SK-N-SH (cell line): ENCODE results near the gene PAXIP1. TPM values are rescaled to one million over a fixed set of nuclear protein-coding genes. Genes with fewer than 3 reads are reported as not detected.

ENCODE experiments used
- CTCF ChIA-PET: fragments of 300-600, 350-600 bp; formaldehyde crosslinking; extraction: SDS; loops from one replicate; lab custom pipeline; 2021; lab: Yijun Ruan, JAX
- POLR2A ChIA-PET: fragments of 350-600 bp; sonication (Branson Sonifier 250); formaldehyde crosslinking; extraction: SDS; loops from one replicate; lab custom pipeline; 2020; ENCODE audit warnings: antibody characterized with exemption, inconsistent platforms; lab: Yijun Ruan, JAX
- DNase-seq: peaks from one replicate; pipeline ENCODE4 v3.0.0; 2012
- H2AFZ ChIP-seq: fragments of 200-600 bp; sonication (generic); 2 replicates; pipeline ENCODE4 v1.8.1; 2016; ENCODE audit warnings: antibody characterized with exemption, mild to moderate bottlenecking, low read depth
- H3F3A ChIP-seq: fragments of 200-600 bp; sonication (generic); replicated peaks from 2 replicates; pipeline ENCODE3; 2016; ENCODE audit warnings: antibody characterized with exemption, mild to moderate bottlenecking; ENCODE audit not compliant: insufficient read depth
- H3K27ac ChIP-seq, 2 experiments: fragments of 200-500 bp in 1 of 2; fragments of 200-600 bp in 1 of 2; sonication (Bioruptor generic) in 1 of 2; sonication (generic), shearing (Covaris generic) in 1 of 2; 2 replicates each; pipeline versions ENCODE4 v1.5.1 to v1.6.1; 2014 to 2016; ENCODE audit warnings: low read depth in 2 of 2, inconsistent platforms in 1 of 2, low read length in 1 of 2, mild to moderate bottlenecking in 1 of 2, mixed read lengths in 1 of 2
- H3K27me3 ChIP-seq: fragments of 200-600 bp; sonication (generic), shearing (Covaris generic); 2 replicates; pipeline ENCODE4 v1.6.1; 2016; ENCODE audit warnings: mixed run types; ENCODE audit not compliant: insufficient read depth
- H3K36me3 ChIP-seq, 2 experiments: fragments of 200-500 bp in 1 of 2; fragments of 200-600 bp in 1 of 2; sonication (Bioruptor generic) in 1 of 2; sonication (generic) in 1 of 2; replicated peaks in 1 of 2; 2 replicates each; pipeline versions ENCODE3 to v1.5.1; 2014 to 2016; ENCODE audit warnings: low read length in 1 of 2, mild to moderate bottlenecking in 1 of 2; ENCODE audit not compliant: insufficient read depth in 2 of 2, control insufficient read depth in 1 of 2
- H3K4me1 ChIP-seq, 2 experiments: fragments of 200-500 bp in 1 of 2; fragments of 200-600 bp in 1 of 2; sonication (Bioruptor generic) in 1 of 2; sonication (generic), shearing (Covaris generic) in 1 of 2; 2 replicates each; pipeline versions ENCODE4 v1.5.1 to v1.6.1; 2014 to 2016; ENCODE audit warnings: low read depth in 1 of 2, low read length in 1 of 2, mixed run types in 1 of 2; ENCODE audit not compliant: insufficient read depth in 2 of 2, control insufficient read depth in 1 of 2
- H3K4me2 ChIP-seq: fragments of 200-600 bp; sonication (generic), shearing (Covaris generic); 2 replicates; pipeline ENCODE4 v1.6.1; 2017; ENCODE audit warnings: mixed run types
- H3K4me3 ChIP-seq, 2 experiments: fragments of 200-500 bp in 1 of 2; fragments of 200-600 bp in 1 of 2; sonication (Bioruptor generic) in 1 of 2; sonication (generic), shearing (Covaris generic) in 1 of 2; 2 replicates each; pipeline versions ENCODE4 v1.5.1 to v1.8.1; 2014 to 2016; ENCODE audit warnings: low read depth in 2 of 2, inconsistent platforms in 1 of 2, low read length in 1 of 2, mild to moderate bottlenecking in 1 of 2, mixed read lengths in 1 of 2, moderate library complexity in 1 of 2
- H3K79me2 ChIP-seq: fragments of 200-600 bp; sonication (generic); 2 replicates; pipeline ENCODE4 v1.8.1; 2017; ENCODE audit warnings: mild to moderate bottlenecking; ENCODE audit not compliant: insufficient read depth
- H3K9ac ChIP-seq: fragments of 200-600 bp; sonication (generic); 2 replicates; pipeline ENCODE4 v1.6.1; 2017; ENCODE audit warnings: mixed run types
- H3K9me2 ChIP-seq: fragments of 200-600 bp; sonication (generic); 2 replicates; pipeline ENCODE4 v1.6.1; 2017; ENCODE audit warnings: mixed run types
- H3K9me3 ChIP-seq: fragments of 200-600 bp; sonication (generic); 2 replicates; pipeline ENCODE4 v1.6.1; 2017; ENCODE audit warnings: mixed run types, mild to moderate bottlenecking, moderate library complexity
- H4K20me1 ChIP-seq: fragments of 200-600 bp; sonication (generic); 2 replicates; pipeline ENCODE4 v1.6.1; 2017; ENCODE audit warnings: mild to moderate bottlenecking, mixed run types; ENCODE audit not compliant: insufficient read depth
- CHD2 ChIP-seq: fragments of 150-350 bp; IDR thresholded peaks from 2 replicates; pipeline ENCODE4 v1.6.1; 2018; ENCODE audit warnings: low read length; ENCODE audit not compliant: partially characterized antibody
- CTCF ChIP-seq: fragments of 200-600 bp; sonication (generic); IDR thresholded peaks from 2 replicates; pipeline ENCODE4 v1.6.1; 2017; ENCODE audit warnings: antibody characterized with exemption, mild to moderate bottlenecking, moderate library complexity
- EP300 ChIP-seq, 2 experiments: IDR thresholded peaks; 2 replicates each; pipeline versions ENCODE4 v1.4.0 to v1.6.1; 2012; ENCODE audit warnings: borderline replicate concordance in 1 of 2, low read depth in 1 of 2, low read length in 1 of 2
- EZH2phosphoT487 ChIP-seq: fragments of 200-600 bp; sonication (generic); IDR thresholded peaks from 2 replicates; pipeline ENCODE4 v1.6.1; 2017; ENCODE audit warnings: low read depth, mixed run types, mild to moderate bottlenecking, antibody characterized with exemption, moderate library complexity, borderline replicate concordance
- FOXJ3 ChIP-seq: sonication (generic); formaldehyde crosslinking; IDR thresholded peaks from 2 replicates; pipeline ENCODE4 v1.5.1; 2020; ENCODE audit warnings: mild to moderate bottlenecking, missing genetic modification reagents
- GATA2 ChIP-seq: sonication (generic); formaldehyde crosslinking; IDR thresholded peaks from 2 replicates; pipeline ENCODE4 v1.5.0; 2020; ENCODE audit warnings: mild to moderate bottlenecking, missing genetic modification reagents
- IRF3 ChIP-seq: fragments of 150-350 bp; IDR thresholded peaks from 2 replicates; pipeline ENCODE4 v1.6.1; 2016; ENCODE audit warnings: mild to moderate bottlenecking, low read depth, low read length
- JUND ChIP-seq: IDR thresholded peaks from 2 replicates; pipeline ENCODE4 v1.4.0; 2012
- MAX ChIP-seq: IDR thresholded peaks from 2 replicates; pipeline ENCODE4 v1.4.0; 2012; ENCODE audit warnings: low read depth
- MEF2A ChIP-seq: IDR thresholded peaks from 2 replicates; pipeline ENCODE4 v1.4.0; 2012; ENCODE audit warnings: low read depth, borderline replicate concordance
- MXI1 ChIP-seq: IDR thresholded peaks from 2 replicates; pipeline ENCODE4 v1.6.1; 2012; ENCODE audit warnings: mild to moderate bottlenecking, low read depth, low read length, improper control_type of control experiment
- NFIC ChIP-seq: IDR thresholded peaks from 2 replicates; pipeline ENCODE4 v1.4.0; 2012; ENCODE audit warnings: borderline replicate concordance
- NRF1 ChIP-seq: IDR thresholded peaks from 2 replicates; pipeline ENCODE4 v1.6.1; 2012; ENCODE audit warnings: low read depth, mild to moderate bottlenecking, low read length
- RCOR1 ChIP-seq: fragments of 150-350 bp; IDR thresholded peaks from 2 replicates; pipeline ENCODE4 v1.6.1; 2017; ENCODE audit warnings: antibody characterized with exemption, low read length
- RFX5 ChIP-seq: IDR thresholded peaks from 2 replicates; pipeline ENCODE4 v1.6.1; 2012; ENCODE audit warnings: mild to moderate bottlenecking, improper control_type of control experiment, low read length
- RXRA ChIP-seq: IDR thresholded peaks from 2 replicates; pipeline ENCODE4 v1.4.0; 2012; ENCODE audit warnings: low read depth, mild to moderate bottlenecking, borderline replicate concordance
- SIN3A ChIP-seq: IDR thresholded peaks from 2 replicates; pipeline ENCODE4 v1.6.1; 2012; ENCODE audit warnings: low read depth, mild to moderate bottlenecking, low read length, moderate library complexity, borderline replicate concordance
- TCF12 ChIP-seq: IDR thresholded peaks from 2 replicates; pipeline ENCODE4 v1.4.0; 2012
- USF2 ChIP-seq: fragments of 150-350 bp; IDR thresholded peaks from 2 replicates; pipeline ENCODE4 v1.6.1; 2017; ENCODE audit warnings: antibody characterized with exemption, low read length, low read depth, borderline replicate concordance
- WGBS: methylation state at CpG from one replicate; pipeline ENCODE4 v1.1.6; 2017; ENCODE audit warnings: low lambda C conversion rate; 5-methylcytosine and 5-hydroxymethylcytosine counted together
- polyA plus RNA-seq, 3 experiments: library from polyadenylated mRNA; depleted of rRNA; stranded (reverse); fragments of >200 nt; gene quantifications; 2 replicates each; pipeline ENCODE4 v1.2.3, GENCODE V29; 2012

Gene PAXIP1
- polyA plus RNA-seq, 1 of the 3 experiments (the other 2 are of a cell fraction) = 9.2 TPM

GRCh38 chr7:154910977-154911376 lies 91.9 kb downstream of the PAXIP1 start:
- Histone ChIP-seq H3K4me3 (no peak overlapping the region), H3K4me1 (no peaks in the 10 kb centered on the region), H3K9ac (no peak overlapping the region), H3K27ac (no peak overlapping the region), H3K79me2 (no peaks in the 10 kb centered on the region), H2AFZ (no peak overlapping the region), H3K9me3 (no peaks in the 10 kb centered on the region), H3K4me2 (no peak overlapping the region)
- POLR2A ChIA-PET = no interaction called here
- 49% methylated on average over 4 of the region's 4 CpGs for WGBS
- TF ChIP-seq MXI1 (no peak), CTCF (no peak), MEF2A (no peak), EZH2phosphoT487 (no peak), RCOR1 (no peak), SIN3A (no peak), NFIC (no peak), NRF1 (no peak), JUND (no peak), RXRA (no peak), IRF3 (no peak), USF2 (no peak), TCF12 (no peak), MAX (no peak), CHD2 (no peak), FOXJ3 (CRISPR knock-in tag) (no peak), EP300 (IDR thresholded peaks at IDR 0.05; ENCODE audit: borderline replicate concordance in 1 of 2, low read depth in 1 of 2, low read length in 1 of 2) (no peak), RFX5 (no peak), GATA2 (CRISPR knock-in tag) (no peak)
- TF ChIP-seq, all 33 proteins: peak for 0
- Histone ChIP-seq H3F3A (no peaks in the 10 kb centered on the region), H3K27me3 (no peaks in the 10 kb centered on the region), H4K20me1 (no peaks in the 10 kb centered on the region), H3K36me3 (no peaks in the 10 kb centered on the region), H3K9me2 (no peaks in the 10 kb centered on the region)
- CTCF ChIA-PET = interaction anchor here (0.6 to 6.3 kb wide), 6 partner anchors 13 to 446 kb away, joined by 3 to 126 read pairs (median 18); no protein-coding TSS in a partner anchor
- DNase-seq = no peak
